Measurements from ENCODE around the gene ATG16L1.

GRCh38 chr2:233245406-233245805 is 6.1 kb upstream of the ATG16L1 start:
- TF ChIP-seq, protein P1, sequence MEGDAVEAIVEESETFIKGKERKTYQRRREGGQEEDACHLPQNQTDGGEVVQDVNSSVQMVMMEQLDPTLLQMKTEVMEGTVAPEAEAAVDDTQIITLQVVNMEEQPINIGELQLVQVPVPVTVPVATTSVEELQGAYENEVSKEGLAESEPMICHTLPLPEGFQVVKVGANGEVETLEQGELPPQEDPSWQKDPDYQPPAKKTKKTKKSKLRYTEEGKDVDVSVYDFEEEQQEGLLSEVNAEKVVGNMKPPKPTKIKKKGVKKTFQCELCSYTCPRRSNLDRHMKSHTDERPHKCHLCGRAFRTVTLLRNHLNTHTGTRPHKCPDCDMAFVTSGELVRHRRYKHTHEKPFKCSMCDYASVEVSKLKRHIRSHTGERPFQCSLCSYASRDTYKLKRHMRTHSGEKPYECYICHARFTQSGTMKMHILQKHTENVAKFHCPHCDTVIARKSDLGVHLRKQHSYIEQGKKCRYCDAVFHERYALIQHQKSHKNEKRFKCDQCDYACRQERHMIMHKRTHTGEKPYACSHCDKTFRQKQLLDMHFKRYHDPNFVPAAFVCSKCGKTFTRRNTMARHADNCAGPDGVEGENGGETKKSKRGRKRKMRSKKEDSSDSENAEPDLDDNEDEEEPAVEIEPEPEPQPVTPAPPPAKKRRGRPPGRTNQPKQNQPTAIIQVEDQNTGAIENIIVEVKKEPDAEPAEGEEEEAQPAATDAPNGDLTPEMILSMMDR (conservative IDR thresholded peaks at IDR 0.05 in 1 of 2, IDR thresholded peaks at IDR 0.05 in 1 of 2; ENCODE audit: extremely low read depth in 1 of 2, insufficient read depth in 1 of 2, low read depth in 1 of 2, low read length in 2 of 2), result no peak
- no peak for TF ChIP-seq EZH2 (IDR thresholded peaks at IDR 0.05; ENCODE audit: borderline replicate concordance, low read length)

Data from mammary epithelial cell (primary cell).